HG02678 (cell line): ENCODE data around the gene UBXN7.
"Not testable (repeated sequence)": the region's sequence is repeated elsewhere in the genome, so short reads cannot be mapped to it uniquely, and the experiment has no call there.

Experiments
- ATAC-seq: cut with Tn5 transposase; IDR thresholded peaks from one replicate; pipeline ENCODE4 v1.9.1; 2021; ENCODE audit warnings: mild to moderate bottlenecking, moderate library complexity; ENCODE audit not compliant: unreplicated experiment

The UBXN7 gene

GRCh38 chr3:196357905-196358304 is 74.3 kb downstream of the UBXN7 start:
- ATAC-seq = no peak

GRCh38 chr3:196356556-196356955 is 75.7 kb downstream of the UBXN7 start:
- no peak for ATAC-seq

- ATAC-seq = no peak
Observed at GRCh38 chr3:196355668-196356067, 76.6 kb downstream of the UBXN7 start.

- ATAC-seq = no peak
Observed at GRCh38 chr3:196354132-196354531, 78.1 kb downstream of the UBXN7 start.

GRCh38 chr3:196351541-196351940 is 80.7 kb downstream of the UBXN7 start:
- ATAC-seq = no peak

- no peak for ATAC-seq
Observed at GRCh38 chr3:196350067-196350466, 82.2 kb downstream of the UBXN7 start.

- no peak for ATAC-seq
Observed at GRCh38 chr3:196348698-196349097, 83.5 kb downstream of the UBXN7 start.

GRCh38 chr3:196344663-196345062 is 87.6 kb downstream of the UBXN7 start:
- ATAC-seq = no peak

GRCh38 chr3:196343917-196344316 is 88.3 kb downstream of the UBXN7 start:
- ATAC-seq = not testable (repeated sequence)

- ATAC-seq = no peak
Observed at GRCh38 chr3:196341137-196341536, 91.1 kb downstream of the UBXN7 start.

GRCh38 chr3:196340466-196340865 is 91.8 kb downstream of the UBXN7 start:
- ATAC-seq = no peak

- no peak for ATAC-seq
Observed at GRCh38 chr3:196339493-196340254, 92.6 kb downstream of the UBXN7 start.

GRCh38 chr3:196339044-196339443 is 93.2 kb downstream of the UBXN7 start:
- no peak for ATAC-seq

- no peak for ATAC-seq
Observed at GRCh38 chr3:196336319-196337145, 95.7 kb downstream of the UBXN7 start.

GRCh38 chr3:196335503-196335948 is 96.7 kb downstream of the UBXN7 start:
- no peak for ATAC-seq

GRCh38 chr3:196334982-196335381 is 97.2 kb downstream of the UBXN7 start:
- no peak for ATAC-seq

GRCh38 chr3:196332168-196332567 is 100.1 kb downstream of the UBXN7 start:
- no peak for ATAC-seq

GRCh38 chr3:196327405-196327804 is 104.8 kb downstream of the UBXN7 start:
- no peak for ATAC-seq

- ATAC-seq = no peak
Observed at GRCh38 chr3:196326936-196327335, 105.3 kb downstream of the UBXN7 start.

- no peak for ATAC-seq
Observed at GRCh38 chr3:196323691-196324090, 108.5 kb downstream of the UBXN7 start.

- no peak for ATAC-seq
Observed at GRCh38 chr3:196323016-196323415, 109.2 kb downstream of the UBXN7 start.

- ATAC-seq = no peak
Observed at GRCh38 chr3:196321162-196321561, 111.1 kb downstream of the UBXN7 start.
